Stimulated activated CD8-positive, alpha-beta memory T cell treated with anti-CD3 and anti-CD28 coated beads, Interleukin-7, amount 100 ng/mL, for 1 hour (primary cell): ENCODE results near the gene MPP3.

Experiments
- DNase-seq, 2 donors: peaks; one replicate each; pipeline ENCODE4 v3.0.0-alpha.2; 2020; ENCODE audit warnings: low read depth in 2 of 2

MPP3 gene

GRCh38 chr17:43772877-43773648 is 59.9 kb downstream of the MPP3 start:
- no peak for DNase-seq

- DNase-seq = no peak
These were observed 61.5 kb downstream of the MPP3 start for GRCh38 chr17:43771463-43771862.

GRCh38 chr17:43770957-43771356 is 62.0 kb downstream of the MPP3 start:
- DNase-seq = no peak

- no peak for DNase-seq
These were observed 63.1 kb downstream of the MPP3 start for GRCh38 chr17:43769859-43770258.

- no peak for DNase-seq
These were observed 63.5 kb downstream of the MPP3 start for GRCh38 chr17:43769426-43769825.

GRCh38 chr17:43768943-43769342 is 64.0 kb downstream of the MPP3 start:
- DNase-seq = no peak

- no peak for DNase-seq
These were observed 64.6 kb downstream of the MPP3 start for GRCh38 chr17:43768382-43768781.

GRCh38 chr17:43767713-43768059 is 65.3 kb downstream of the MPP3 start:
- no peak for DNase-seq

- DNase-seq = no peak
These were observed 65.8 kb downstream of the MPP3 start for GRCh38 chr17:43767053-43767712.

- DNase-seq = peak; percentile 22 to 23
These were observed 66.4 kb downstream of the MPP3 start for GRCh38 chr17:43766413-43767052.

- DNase-seq = peak; percentile 71 to 79
These were observed 72.6 kb downstream of the MPP3 start for GRCh38 chr17:43760254-43760852.

GRCh38 chr17:43759836-43760235 is 73.1 kb downstream of the MPP3 start:
- no peak for DNase-seq

GRCh38 chr17:43758497-43759174 is 74.3 kb downstream of the MPP3 start, which contains the start of gene SOST:
TSS of gene SOST (minus strand) at chr17:43758791. CDS start at chr17:43758741, 50 bp downstream.
- no peak for DNase-seq

- DNase-seq = no peak
These were observed 74.9 kb downstream of the MPP3 start for GRCh38 chr17:43758086-43758485.

- no peak for DNase-seq
These were observed 75.7 kb downstream of the MPP3 start for GRCh38 chr17:43757171-43757660.

- DNase-seq = no peak
These were observed 76.7 kb downstream of the MPP3 start for GRCh38 chr17:43756201-43756600.

- no peak for DNase-seq
These were observed 77.5 kb downstream of the MPP3 start for GRCh38 chr17:43755389-43755875.

GRCh38 chr17:43754947-43755346 is 78.0 kb downstream of the MPP3 start:
- DNase-seq = no peak

GRCh38 chr17:43753493-43754129 is 79.3 kb downstream of the MPP3 start:
- no peak for DNase-seq
